ENCODE results near the gene DES. TPM values are rescaled to one million over a fixed set of nuclear protein-coding genes. Genes with fewer than 3 reads are reported as not detected.
A peak's percentile ranks its signal among the peaks of the same experiment; 100 is the strongest.
"Not testable (repeated sequence)": the region's sequence is repeated elsewhere in the genome, so short reads cannot be mapped to it uniquely, and the experiment has no call there.

DES gene
- 1 to 10 TPM; 7.4 to 9.3 (median 8.1) TPM for polyA plus RNA-seq (ENCODE audit: insufficient read length in 4 of 4)

- no peak for DNase-seq (ENCODE audit: low read depth in 4 of 4, low spot score in 2 of 4)
These were observed at the start of gene DES for GRCh38 chr2:219418155-219419011. Gene DES, plus strand, starts transcription at chr2:219418377. Its CDS starts 86 bp downstream, at chr2:219418463.

GRCh38 chr2:219368690-219369191 is 49.4 kb upstream of the DES start:
- DNase-seq (ENCODE audit: low read depth in 4 of 4, low spot score in 2 of 4) = no peak

GRCh38 chr2:219369447-219369861 is 48.7 kb upstream of the DES start:
- DNase-seq (ENCODE audit: low read depth in 4 of 4, low spot score in 2 of 4) = no peak

- no peak for DNase-seq (ENCODE audit: low read depth in 4 of 4, low spot score in 2 of 4)
These were observed 39.9 kb upstream of the DES start for GRCh38 chr2:219378163-219378851.

GRCh38 chr2:219380926-219381325 is 37.3 kb upstream of the DES start:
- no peak for DNase-seq (ENCODE audit: low read depth in 4 of 4, low spot score in 2 of 4)

- no peak for DNase-seq (ENCODE audit: low read depth in 4 of 4, low spot score in 2 of 4)
These were observed 36.7 kb upstream of the DES start for GRCh38 chr2:219381448-219381847.

- no peak for DNase-seq (ENCODE audit: low read depth in 4 of 4, low spot score in 2 of 4)
These were observed 34.0 kb upstream of the DES start for GRCh38 chr2:219384083-219384713.

- DNase-seq (ENCODE audit: low read depth in 4 of 4, low spot score in 2 of 4) = no peak
These were observed 33.3 kb upstream of the DES start for GRCh38 chr2:219384859-219385258.

- DNase-seq (ENCODE audit: low read depth in 4 of 4, low spot score in 2 of 4) = no peak
These were observed 32.1 kb upstream of the DES start for GRCh38 chr2:219385958-219386520.

GRCh38 chr2:219386532-219387280 is 31.5 kb upstream of the DES start:
- no peak for DNase-seq (ENCODE audit: low read depth in 4 of 4, low spot score in 2 of 4)

GRCh38 chr2:219387306-219388120 is 30.7 kb upstream of the DES start, which contains the start of gene DNPEP:
Gene DNPEP, minus strand, starts transcription at chr2:219387912. Its CDS starts 118 bp downstream, at chr2:219387794.
- DNase-seq (ENCODE audit: low read depth in 4 of 4, low spot score in 2 of 4) = peak in 3 of 4 donors; percentile 74

GRCh38 chr2:219388121-219388906 is 29.9 kb upstream of the DES start:
- peak; percentile 58 to 89 (median 88) for DNase-seq (ENCODE audit: low read depth in 4 of 4, low spot score in 2 of 4)

- no peak for DNase-seq (ENCODE audit: low read depth in 4 of 4, low spot score in 2 of 4)
These were observed 29.3 kb upstream of the DES start for GRCh38 chr2:219388907-219389156.

GRCh38 chr2:219392754-219393153 is 25.4 kb upstream of the DES start:
- DNase-seq (ENCODE audit: low read depth in 4 of 4, low spot score in 2 of 4) = no peak

- DNase-seq (ENCODE audit: low read depth in 4 of 4, low spot score in 2 of 4) = not testable (repeated sequence)
These were observed 23.1 kb upstream of the DES start for GRCh38 chr2:219395056-219395455.

- DNase-seq (ENCODE audit: low read depth in 4 of 4, low spot score in 2 of 4) = no peak
These were observed 22.6 kb upstream of the DES start for GRCh38 chr2:219395609-219396008.

- DNase-seq (ENCODE audit: low read depth in 4 of 4, low spot score in 2 of 4) = no peak
These were observed 21.2 kb upstream of the DES start for GRCh38 chr2:219396863-219397457.

- no peak for DNase-seq (ENCODE audit: low read depth in 4 of 4, low spot score in 2 of 4)
These were observed 19.3 kb upstream of the DES start for GRCh38 chr2:219398721-219399363.
